Measurements from ENCODE around the gene MPRIP. TPM values are rescaled to one million over a fixed set of nuclear protein-coding genes. Genes with fewer than 3 reads are reported as not detected.

The MPRIP gene
- total RNA-seq, 1 experiment from 2014 or later = 132 TPM

- Histone ChIP-seq H3K9ac (ENCODE audit: extremely low read depth, insufficient read length, low read length) (no peak overlapping the region), H4K8ac (replicated peaks; ENCODE audit: insufficient read length, low read depth, low read length) (no peak overlapping the region), H3K23ac (ENCODE audit: insufficient read length, low read depth, low read length) (no peak overlapping the region), H3K27ac (ENCODE audit: insufficient read length, low read depth, low read length) (no peak overlapping the region), H3K79me1 (ENCODE audit: insufficient read depth, low read depth, low read length, poor library complexity, severe bottlenecking) (no peaks in the 10 kb centered on the region), H3K4me1 (ENCODE audit: insufficient read depth, low read length) (no peaks in the 10 kb centered on the region), H2AFZ (ENCODE audit: low read length) (no peak overlapping the region), H3K18ac (ENCODE audit: insufficient read length, low read depth, low read length) (no peak overlapping the region), H3T11ph (ENCODE audit: low read length) (no peak overlapping the region), H2AK5ac (ENCODE audit: insufficient read length, low read length) (no peak overlapping the region), H2BK5ac (ENCODE audit: insufficient read length, low read length) (no peak overlapping the region), H3K14ac (ENCODE audit: insufficient read depth, low read length) (no peak overlapping the region), H4K20me1 (ENCODE audit: control insufficient read depth, insufficient read depth, insufficient read length) (no peaks in the 10 kb centered on the region), H2BK15ac (ENCODE audit: low read depth, low read length) (no peak overlapping the region), H3K27me3 (ENCODE audit: insufficient read depth, low read length) (no peaks in the 10 kb centered on the region), H2BK12ac (ENCODE audit: insufficient read length, low read depth, low read length) (no peak overlapping the region), H3K23me2 (ENCODE audit: insufficient read length, low read depth, low read length, poor library complexity, severe bottlenecking) (no peaks in the 10 kb centered on the region), H3K9me3 (ENCODE audit: control insufficient read depth, low read depth, low read length) (no peaks in the 10 kb centered on the region), H2BK120ac (ENCODE audit: low read depth, low read length, poor library complexity, severe bottlenecking) (no peak overlapping the region), H3K4me2 (ENCODE audit: insufficient read depth, insufficient read length, low read length) (no peak overlapping the region), H3K4ac (ENCODE audit: low read depth, low read length) (no peak overlapping the region), H3K79me2 (ENCODE audit: insufficient read depth, low read length) (no peaks in the 10 kb centered on the region), H4K91ac (ENCODE audit: insufficient read length, low read depth, low read length) (no peak overlapping the region), H4K5ac (ENCODE audit: insufficient read length, low read depth, low read length) (no peak overlapping the region), H3K56ac (ENCODE audit: insufficient read length, low read depth, low read length) (no peak overlapping the region), H2BK20ac (ENCODE audit: low read depth, low read length, poor library complexity, severe bottlenecking) (no peak overlapping the region)
- no peak for TF ChIP-seq CTCF (conservative IDR thresholded peaks at IDR 0.05)
- no CpG with 5 or more reads among the region's 4 CpGs for WGBS (ENCODE audit: extremely low coverage, insufficient read length, low lambda C conversion rate)
- peak overlapping the region in 1 of 3 experiments; percentile 52; a peak in 2 of 7 replicates for H3K27ac Mint-ChIP-seq
- peaks cover 6 to 34% of the 10 kb centered on the region in 2 experiments for H3K4me1 Mint-ChIP-seq
- H3K9me3 Mint-ChIP-seq = no peaks in the 10 kb centered on the region
- H3K27me3 Mint-ChIP-seq (ENCODE audit: low read depth) = no peaks in the 10 kb centered on the region
- no peak for DNase-seq
- H3K36me3 Mint-ChIP-seq (ENCODE audit: insufficient read depth in 1 of 3, low read depth in 3 of 3) = peaks cover 0 to 7% (median 0%) of the 10 kb centered on the region in 3 experiments; a peak in 6 of 7 replicates
- no peak overlapping the region for H3K4me3 Mint-ChIP-seq
Observed at GRCh38 chr17:17129466-17129865, 87.2 kb downstream of the MPRIP start.

Data from H9 (cell line).